ENCODE results near the gene KCNQ1. TPM values are rescaled to one million over a fixed set of nuclear protein-coding genes. Genes with fewer than 3 reads are reported as not detected.

The KCNQ1 gene
- polyA plus RNA-seq, 1 donor (not counting 4 experiments of a cell fraction or from before 2014, with no cell fraction given) = not detected

DNA sequence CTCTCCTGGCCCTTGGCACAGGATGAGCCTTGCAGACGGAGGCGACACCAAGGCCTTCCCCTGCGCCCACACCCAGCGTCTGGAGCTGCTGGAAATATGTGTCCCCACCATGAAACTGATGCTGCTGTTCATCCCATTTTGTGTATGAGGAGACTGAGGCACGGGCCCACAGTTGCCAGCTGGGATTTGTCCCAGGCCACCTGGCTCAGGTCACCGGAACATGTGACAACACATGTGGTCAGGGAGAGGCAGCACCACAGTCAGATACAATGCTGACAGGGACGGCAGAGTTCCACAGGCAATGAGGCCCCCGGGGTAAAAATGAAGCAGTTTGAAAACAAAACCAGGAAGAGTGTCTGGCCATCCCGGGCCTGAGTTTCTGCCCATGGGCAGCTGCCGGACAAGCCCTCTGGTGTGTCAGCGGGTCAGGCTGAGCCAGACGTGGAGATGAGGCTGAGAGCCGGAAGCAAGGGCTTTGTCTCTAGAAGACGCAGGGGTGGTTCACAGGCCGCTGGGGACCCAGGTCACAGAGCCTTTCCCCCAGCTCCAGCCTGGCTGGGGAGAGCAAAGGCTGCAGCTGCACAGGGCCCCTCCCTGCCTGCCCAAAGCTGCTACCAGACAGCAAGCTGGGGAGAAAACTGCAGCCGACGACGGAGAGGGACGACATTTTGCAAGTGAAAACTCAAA lies 360.0 kb downstream of the KCNQ1 start:
- no peak for TF ChIP-seq EZH2 (IDR thresholded peaks at IDR 0.05; ENCODE audit: low read length)
- TF ChIP-seq, protein P1, sequence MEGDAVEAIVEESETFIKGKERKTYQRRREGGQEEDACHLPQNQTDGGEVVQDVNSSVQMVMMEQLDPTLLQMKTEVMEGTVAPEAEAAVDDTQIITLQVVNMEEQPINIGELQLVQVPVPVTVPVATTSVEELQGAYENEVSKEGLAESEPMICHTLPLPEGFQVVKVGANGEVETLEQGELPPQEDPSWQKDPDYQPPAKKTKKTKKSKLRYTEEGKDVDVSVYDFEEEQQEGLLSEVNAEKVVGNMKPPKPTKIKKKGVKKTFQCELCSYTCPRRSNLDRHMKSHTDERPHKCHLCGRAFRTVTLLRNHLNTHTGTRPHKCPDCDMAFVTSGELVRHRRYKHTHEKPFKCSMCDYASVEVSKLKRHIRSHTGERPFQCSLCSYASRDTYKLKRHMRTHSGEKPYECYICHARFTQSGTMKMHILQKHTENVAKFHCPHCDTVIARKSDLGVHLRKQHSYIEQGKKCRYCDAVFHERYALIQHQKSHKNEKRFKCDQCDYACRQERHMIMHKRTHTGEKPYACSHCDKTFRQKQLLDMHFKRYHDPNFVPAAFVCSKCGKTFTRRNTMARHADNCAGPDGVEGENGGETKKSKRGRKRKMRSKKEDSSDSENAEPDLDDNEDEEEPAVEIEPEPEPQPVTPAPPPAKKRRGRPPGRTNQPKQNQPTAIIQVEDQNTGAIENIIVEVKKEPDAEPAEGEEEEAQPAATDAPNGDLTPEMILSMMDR (optimal IDR thresholded peaks at IDR 0.05 in 1 of 3, IDR thresholded peaks at IDR 0.05 in 1 of 3, conservative IDR thresholded peaks at IDR 0.05 in 1 of 3; ENCODE audit: extremely low read depth in 1 of 3, insufficient read depth in 2 of 3, low read length in 3 of 3) = no peak
- Histone ChIP-seq H3K9ac (ENCODE audit: control insufficient read depth, extremely low read depth, insufficient read depth, low read length) (no peak overlapping the region), H3K9me1 (ENCODE audit: control insufficient read depth, extremely low read depth, insufficient read depth, low read length) (no peaks in the 10 kb centered on the region), H4K20me1 (ENCODE audit: control insufficient read depth, extremely low read depth, insufficient read depth, low read length) (no peaks in the 10 kb centered on the region), H3K36me3 (ENCODE audit: control insufficient read depth in 2 of 2, extremely low read depth in 1 of 2, insufficient read depth in 2 of 2, low read length in 2 of 2) (no peaks in the 10 kb centered on the region), H2AFZ (ENCODE audit: control insufficient read depth, low read length) (no peak overlapping the region), H3K79me2 (ENCODE audit: control insufficient read depth, insufficient read depth, low read length) (no peaks in the 10 kb centered on the region), H3K4me2 (ENCODE audit: control insufficient read depth, extremely low read depth, insufficient read depth, low read depth, low read length) (no peak overlapping the region), H3K27ac (ENCODE audit: control insufficient read depth, insufficient read depth, low read length) (no peak overlapping the region), H3K4me1 (ENCODE audit: control insufficient read depth, extremely low read depth, insufficient read depth, low read length) (no peaks in the 10 kb centered on the region), H3K27me3 (ENCODE audit: control insufficient read depth, extremely low read depth, insufficient read depth, low read length) (peaks cover 54% of the 10 kb centered on the region), H3K9me3 (ENCODE audit: control insufficient read depth, low read depth, low read length) (no peaks in the 10 kb centered on the region), H3K4me3 (ENCODE audit: control insufficient read depth in 2 of 3, extremely low read depth in 1 of 3, insufficient read depth in 2 of 3, low read depth in 1 of 3, low read length in 3 of 3) (no peak overlapping the region)
- no peak for FAIRE-seq
- DNase-seq (ENCODE audit: low read depth, low spot score) = no peak
- dilution Hi-C loops (cut with MboI; ENCODE audit: extremely low pct_ligation_motif_present, low sequenced_read_pairs) = no loop called here

DNA sequence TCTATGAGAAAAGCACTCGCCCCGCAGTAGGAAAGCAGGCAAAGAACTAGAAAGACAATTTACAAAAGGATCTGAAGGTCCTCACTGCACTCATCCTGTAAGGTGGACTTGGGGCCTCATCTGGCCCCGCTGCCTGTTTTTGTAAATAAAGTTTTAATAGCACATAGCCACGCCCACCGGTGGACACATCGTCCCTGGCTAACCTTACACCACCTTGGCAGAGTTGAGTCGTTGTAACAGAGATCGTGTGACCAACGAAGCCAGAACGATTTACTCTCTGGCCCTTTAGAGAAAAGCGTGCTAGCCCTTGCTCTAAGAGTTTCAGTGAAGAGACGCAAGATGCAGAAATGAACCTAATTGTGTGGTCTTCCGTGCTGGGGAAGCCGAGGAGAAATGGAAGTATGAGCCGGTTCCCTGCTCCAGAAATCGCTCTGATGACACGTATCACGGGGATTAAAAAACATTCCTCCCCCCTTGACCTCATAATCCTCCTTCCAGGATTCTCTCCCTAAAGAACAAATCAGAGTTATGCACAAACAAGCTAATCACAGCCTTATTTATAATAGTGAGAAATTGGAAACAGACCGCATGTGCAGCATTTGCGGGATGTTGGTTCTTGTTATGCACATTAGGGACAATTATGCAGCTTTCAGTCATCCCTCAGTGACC lies 360.7 kb downstream of the KCNQ1 start:
- no peaks in the 10 kb centered on the region for H3K79me2 ChIP-seq (ENCODE audit: control insufficient read depth, insufficient read depth, low read length)
- H3K9me3 ChIP-seq (ENCODE audit: control insufficient read depth, low read depth, low read length) = no peaks in the 10 kb centered on the region
- H4K20me1 ChIP-seq (ENCODE audit: control insufficient read depth, extremely low read depth, insufficient read depth, low read length) = no peaks in the 10 kb centered on the region
- dilution Hi-C loops (cut with MboI; ENCODE audit: extremely low pct_ligation_motif_present, low sequenced_read_pairs) = no loop called here
- no peaks in the 10 kb centered on the region for H3K4me1 ChIP-seq (ENCODE audit: control insufficient read depth, extremely low read depth, insufficient read depth, low read length)
- no peaks in the 10 kb centered on the region for H3K9me1 ChIP-seq (ENCODE audit: control insufficient read depth, extremely low read depth, insufficient read depth, low read length)
- DNase-seq (ENCODE audit: low read depth, low spot score) = no peak
- no peak overlapping the region for H3K4me3 ChIP-seq (ENCODE audit: control insufficient read depth in 2 of 3, extremely low read depth in 1 of 3, insufficient read depth in 2 of 3, low read depth in 1 of 3, low read length in 3 of 3)
- no peak overlapping the region for H3K9ac ChIP-seq (ENCODE audit: control insufficient read depth, extremely low read depth, insufficient read depth, low read length)
- H2AFZ ChIP-seq (ENCODE audit: control insufficient read depth, low read length) = no peak overlapping the region
- TF ChIP-seq, protein P1 (optimal IDR thresholded peaks at IDR 0.05 in 1 of 3, IDR thresholded peaks at IDR 0.05 in 1 of 3, conservative IDR thresholded peaks at IDR 0.05 in 1 of 3; ENCODE audit: extremely low read depth in 1 of 3, insufficient read depth in 2 of 3, low read length in 3 of 3) = no peak
- TF ChIP-seq EZH2 (IDR thresholded peaks at IDR 0.05; ENCODE audit: low read length) = no peak
- H3K27ac ChIP-seq (ENCODE audit: control insufficient read depth, insufficient read depth, low read length) = no peak overlapping the region
- no peaks in the 10 kb centered on the region for H3K36me3 ChIP-seq (ENCODE audit: control insufficient read depth in 2 of 2, extremely low read depth in 1 of 2, insufficient read depth in 2 of 2, low read length in 2 of 2)
- no peak overlapping the region for H3K4me2 ChIP-seq (ENCODE audit: control insufficient read depth, extremely low read depth, insufficient read depth, low read depth, low read length)
- no peak for FAIRE-seq
- peaks cover 57% of the 10 kb centered on the region for H3K27me3 ChIP-seq (ENCODE audit: control insufficient read depth, extremely low read depth, insufficient read depth, low read length)

Measured in keratinocyte (primary cell).